ENCODE results near the gene RMC1. TPM values are rescaled to one million over a fixed set of nuclear protein-coding genes. Genes with fewer than 3 reads are reported as not detected.
"Not testable (repeated sequence)": the region's sequence is repeated elsewhere in the genome, so short reads cannot be mapped to it uniquely, and the experiment has no call there.

Gene RMC1
- total RNA-seq, result 29.0 TPM
- long read RNA-seq, transcript RMC1-201 (20 exons, 2,162 nt), result major isoform, 52 of 109 reads
- long read RNA-seq, partial matches to known transcripts, result 8 of 109 reads
- long read RNA-seq, other reads (novel, unspliced or antisense), result 46 of 109 reads

GRCh38 chr18:23503038-23503962 lies at the start of gene RMC1:
Gene RMC1 (plus strand): TSS chr18:23503511. CDS start chr18:23503619, 108 bp downstream.
- DNase-seq (ENCODE audit: low spot score), result peak; percentile 100

GRCh38 chr18:23453680-23454058 lies 49.6 kb upstream of the RMC1 start:
- DNase-seq (ENCODE audit: low spot score), result no peak

- DNase-seq (ENCODE audit: low spot score), result no peak
These were observed 46.5 kb upstream of the RMC1 start for GRCh38 chr18:23456835-23457234.

- no peak for DNase-seq (ENCODE audit: low spot score)
These were observed 44.3 kb upstream of the RMC1 start for GRCh38 chr18:23458830-23459529.

- DNase-seq (ENCODE audit: low spot score), result no peak
These were observed 43.8 kb upstream of the RMC1 start for GRCh38 chr18:23459530-23459921.

GRCh38 chr18:23460285-23461273 lies 42.7 kb upstream of the RMC1 start:
- DNase-seq (ENCODE audit: low spot score), result no peak

- no peak for DNase-seq (ENCODE audit: low spot score)
These were observed 40.4 kb upstream of the RMC1 start for GRCh38 chr18:23462876-23463275.

- no peak for DNase-seq (ENCODE audit: low spot score)
These were observed 34.4 kb upstream of the RMC1 start for GRCh38 chr18:23468753-23469459.

- no peak for DNase-seq (ENCODE audit: low spot score)
These were observed 32.5 kb upstream of the RMC1 start for GRCh38 chr18:23470620-23471387.

GRCh38 chr18:23471486-23471885 lies 31.8 kb upstream of the RMC1 start:
- DNase-seq (ENCODE audit: low spot score), result no peak

- DNase-seq (ENCODE audit: low spot score), result no peak
These were observed 23.3 kb upstream of the RMC1 start for GRCh38 chr18:23479829-23480505.

GRCh38 chr18:23484561-23485182 lies 18.6 kb upstream of the RMC1 start:
- DNase-seq (ENCODE audit: low spot score), result no peak

- no peak for DNase-seq (ENCODE audit: low spot score)
These were observed 17.9 kb upstream of the RMC1 start for GRCh38 chr18:23485386-23485785.

- no peak for DNase-seq (ENCODE audit: low spot score)
These were observed 15.4 kb upstream of the RMC1 start for GRCh38 chr18:23487738-23488570.

GRCh38 chr18:23489586-23489985 lies 13.7 kb upstream of the RMC1 start:
- DNase-seq (ENCODE audit: low spot score), result not testable (repeated sequence)

- DNase-seq (ENCODE audit: low spot score), result no peak
These were observed 9.7 kb upstream of the RMC1 start for GRCh38 chr18:23493654-23494053.

GRCh38 chr18:23494992-23495391 lies 8.3 kb upstream of the RMC1 start:
- no peak for DNase-seq (ENCODE audit: low spot score)
